Measurements from ENCODE around the gene BTBD16.

The BTBD16 gene

GRCh38 chr10:122240401-122240800 is 30.7 kb upstream of the BTBD16 start:
- FAIRE-seq: no peak
- no peak for TF ChIP-seq CTCF (IDR thresholded peaks at IDR 0.05; ENCODE audit: insufficient read depth, missing control alignments)
- DNase-seq (ENCODE audit: insufficient read length, low spot score): no peak

GRCh38 chr10:122241836-122242235 is 29.3 kb upstream of the BTBD16 start:
- FAIRE-seq: no peak
- no peak for TF ChIP-seq CTCF (IDR thresholded peaks at IDR 0.05; ENCODE audit: insufficient read depth, missing control alignments)
- DNase-seq (ENCODE audit: insufficient read length, low spot score): no peak

GRCh38 chr10:122243550-122243949 is 27.5 kb upstream of the BTBD16 start:
- FAIRE-seq (no peak), DNase-seq (ENCODE audit: insufficient read length, low spot score) (no peak)
- TF ChIP-seq CTCF (IDR thresholded peaks at IDR 0.05; ENCODE audit: insufficient read depth, missing control alignments): no peak

- no peak for DNase-seq (ENCODE audit: insufficient read length, low spot score)
- no peak for FAIRE-seq
- TF ChIP-seq CTCF (IDR thresholded peaks at IDR 0.05; ENCODE audit: insufficient read depth, missing control alignments): no peak
Observed at GRCh38 chr10:122244001-122244975, 26.8 kb upstream of the BTBD16 start.

- DNase-seq (ENCODE audit: insufficient read length, low spot score): no peak
Observed at GRCh38 chr10:122245136-122245535, 26.0 kb upstream of the BTBD16 start.

GRCh38 chr10:122245897-122246296 is 25.2 kb upstream of the BTBD16 start:
- FAIRE-seq (no peak), DNase-seq (ENCODE audit: insufficient read length, low spot score) (no peak)
- no peak for TF ChIP-seq CTCF (IDR thresholded peaks at IDR 0.05; ENCODE audit: insufficient read depth, missing control alignments)

More at GRCh38 chr10:122245136-122245535, 26.0 kb upstream of the BTBD16 start:
- TF ChIP-seq CTCF (IDR thresholded peaks at IDR 0.05; ENCODE audit: insufficient read depth, missing control alignments): no peak
- FAIRE-seq: no peak

Measured in D721Med (cell line).